Measurements from ENCODE around the gene DNAJC18.
"Not testable (repeated sequence)": the region's sequence is repeated elsewhere in the genome, so short reads cannot be mapped to it uniquely, and the experiment has no call there.

The DNAJC18 gene

DNA sequence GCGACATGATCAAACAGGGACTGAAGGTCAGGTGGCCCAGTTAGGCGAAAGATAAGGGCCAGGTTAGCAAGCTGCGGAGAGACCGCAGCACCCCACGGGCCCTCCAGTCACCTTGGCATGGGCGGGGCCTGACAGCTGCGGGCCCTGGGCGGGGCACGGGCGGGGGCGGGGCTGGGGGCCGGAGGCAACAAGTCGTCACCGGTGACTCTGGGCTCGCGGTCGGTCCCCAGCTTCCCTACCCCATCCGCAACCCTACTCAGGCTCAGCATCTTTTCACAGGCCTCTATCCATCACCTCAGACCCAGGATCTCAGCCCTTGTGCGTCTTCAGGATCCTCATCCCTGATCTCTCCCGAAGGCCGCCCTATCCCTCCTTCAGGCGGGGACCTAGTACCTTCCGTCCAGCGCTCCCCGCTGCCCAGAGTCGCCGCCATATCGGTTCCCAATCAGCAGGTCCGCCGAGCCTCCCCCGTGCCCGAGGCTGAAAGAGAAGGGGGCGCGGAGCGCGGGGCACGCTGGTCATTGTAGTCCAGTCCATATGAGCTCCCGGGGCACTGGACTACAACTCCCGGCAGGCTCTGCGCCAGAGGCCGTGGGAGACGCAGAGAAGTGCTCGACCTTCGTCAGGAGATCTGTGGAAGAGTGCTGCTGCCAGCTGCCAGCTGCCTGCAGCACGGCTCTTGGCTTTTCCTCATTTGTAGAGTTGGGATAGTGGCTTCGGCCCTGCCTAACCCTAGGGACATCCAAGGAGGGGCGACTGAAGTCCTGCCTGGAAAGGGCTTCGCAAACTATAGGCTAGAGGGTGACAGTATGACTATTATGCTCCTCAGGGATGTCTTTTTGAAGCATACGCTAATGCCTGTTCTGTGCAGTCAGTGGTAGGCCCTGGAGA lies at the start of gene DNAJC18:
Gene DNAJC18, minus strand, starts transcription at position 513 of the 891 bp plus-strand sequence. Its CDS starts 80 bp downstream, at position 433.
- peak; percentile 80 for DNase-seq

DNA sequence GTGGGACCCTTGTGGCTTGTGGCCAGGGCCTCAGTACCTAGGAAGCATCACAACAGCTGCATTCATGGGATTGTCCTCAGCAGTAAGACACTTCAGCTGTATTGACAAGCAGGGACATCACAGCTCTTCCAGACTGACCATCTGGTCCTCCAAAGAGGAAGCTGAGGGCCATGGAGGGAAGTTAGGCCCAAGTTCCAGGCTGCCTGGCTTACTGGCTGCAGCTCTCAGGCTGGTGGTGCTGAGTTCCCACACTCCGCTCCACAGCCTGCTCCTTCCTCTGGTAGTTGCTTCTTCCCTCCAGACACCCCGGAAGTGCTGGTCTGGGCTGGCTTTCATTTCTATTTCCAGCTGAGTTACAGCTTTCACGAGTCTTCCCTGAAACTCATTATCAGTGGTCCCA lies 48.9 kb upstream of the DNAJC18 start:
- no peak for DNase-seq

DNA sequence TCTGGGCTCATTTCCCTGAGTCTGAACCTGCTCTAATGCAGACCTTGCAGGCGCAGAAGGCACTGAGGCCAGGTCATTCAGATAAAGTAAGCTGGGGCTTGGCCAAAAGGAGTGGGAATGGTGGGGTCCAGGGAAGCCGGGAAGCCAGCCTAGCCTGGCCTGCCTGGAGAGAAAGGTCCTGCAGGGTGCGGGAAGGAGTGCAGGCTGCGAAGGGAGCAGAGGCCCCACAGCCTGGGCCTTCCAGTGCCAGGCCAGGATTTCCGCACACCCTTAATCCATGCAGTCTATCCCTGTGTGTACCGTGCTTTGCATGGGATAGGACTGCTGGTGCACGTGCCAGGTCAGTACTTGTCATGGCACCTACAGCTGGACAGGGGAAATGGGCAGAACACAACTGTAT lies 46.9 kb upstream of the DNAJC18 start:
- DNase-seq, result no peak

DNA sequence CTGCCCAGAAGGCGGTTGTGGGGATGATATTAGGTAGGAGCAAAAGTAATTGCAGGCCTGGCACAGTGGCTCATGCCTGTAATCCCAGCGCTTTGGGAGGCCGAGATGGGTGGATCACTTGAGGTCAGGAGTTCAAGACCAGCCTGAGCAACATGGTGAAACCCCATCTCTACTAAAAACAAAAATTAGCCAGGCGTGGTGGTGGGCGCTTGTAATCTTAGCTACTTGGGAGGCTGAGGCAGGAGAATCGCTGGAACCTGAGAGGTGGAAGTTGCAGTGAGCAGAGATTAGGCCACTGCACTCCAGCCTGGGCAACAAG lies 43.5 kb upstream of the DNAJC18 start:
- DNase-seq, result not testable (repeated sequence)

DNA sequence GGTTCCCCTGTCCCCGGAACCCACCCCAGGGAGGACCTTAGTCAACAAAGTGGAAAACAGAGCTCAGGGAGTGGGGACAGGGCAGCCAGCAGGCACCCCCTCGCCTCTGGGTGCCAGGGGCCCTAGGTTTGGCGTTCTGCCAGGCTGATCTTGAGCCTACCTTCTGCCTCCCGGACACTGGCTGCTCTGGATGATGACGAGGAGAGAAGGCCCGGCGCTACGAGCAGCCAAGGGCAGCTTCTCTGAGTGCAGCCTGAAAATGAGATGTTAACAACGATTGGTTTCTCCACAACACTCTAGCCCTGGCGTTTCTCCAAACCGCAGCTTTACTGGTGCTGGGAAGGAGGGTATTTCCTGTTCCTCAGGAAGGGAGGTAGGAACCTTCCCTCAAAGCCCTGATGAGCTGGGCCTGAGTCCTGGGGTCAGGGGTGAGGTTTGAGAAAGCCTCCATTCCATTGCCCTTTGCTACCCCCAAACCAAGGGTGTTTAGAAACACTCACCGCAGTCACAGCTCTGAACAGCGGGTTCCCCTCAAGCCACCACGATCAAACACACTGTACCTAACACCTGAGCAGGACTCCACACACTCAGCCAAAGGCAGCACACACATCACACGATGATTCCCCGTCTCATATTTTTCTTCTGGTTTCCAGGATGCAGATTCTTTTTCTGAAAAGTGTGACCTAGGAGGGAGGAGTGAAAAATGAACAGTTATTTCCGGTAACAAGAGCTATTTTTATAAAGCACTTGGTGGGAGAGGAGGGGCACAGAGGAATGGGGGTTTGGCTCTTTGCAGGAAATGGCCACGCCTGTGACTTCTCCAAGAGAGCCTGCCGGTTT lies 42.9 kb upstream of the DNAJC18 start, which contains the start of gene STING1:
Gene STING1, minus strand, starts transcription at position 709 of the 840 bp plus-strand sequence. CDS start 1,054 bp downstream, outside the sequence.
- peak; percentile 45 for DNase-seq

DNA sequence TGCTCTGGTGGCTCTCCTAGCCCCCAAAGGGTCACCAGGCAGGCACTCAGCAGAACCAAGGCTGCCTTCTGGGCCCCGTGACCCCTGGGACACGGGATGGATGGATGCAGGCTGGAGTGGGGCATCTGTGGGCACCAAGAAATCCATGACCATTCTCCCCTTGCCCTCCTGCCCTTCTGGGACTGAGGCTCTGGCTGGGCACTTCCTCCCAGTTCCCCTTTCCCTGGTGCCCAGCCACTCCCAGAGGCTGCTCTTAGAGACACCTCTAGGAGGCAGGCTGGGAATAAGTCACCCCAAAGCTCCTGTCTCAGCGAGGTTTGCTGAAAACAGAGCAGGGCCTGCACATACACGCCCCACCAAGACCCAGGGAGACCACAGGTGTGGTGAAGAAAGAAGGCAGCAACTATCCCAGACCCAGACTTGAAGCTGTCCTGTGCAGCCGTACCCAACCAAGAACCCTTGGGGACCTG lies 42.3 kb upstream of the DNAJC18 start:
- no peak for DNase-seq

DNA sequence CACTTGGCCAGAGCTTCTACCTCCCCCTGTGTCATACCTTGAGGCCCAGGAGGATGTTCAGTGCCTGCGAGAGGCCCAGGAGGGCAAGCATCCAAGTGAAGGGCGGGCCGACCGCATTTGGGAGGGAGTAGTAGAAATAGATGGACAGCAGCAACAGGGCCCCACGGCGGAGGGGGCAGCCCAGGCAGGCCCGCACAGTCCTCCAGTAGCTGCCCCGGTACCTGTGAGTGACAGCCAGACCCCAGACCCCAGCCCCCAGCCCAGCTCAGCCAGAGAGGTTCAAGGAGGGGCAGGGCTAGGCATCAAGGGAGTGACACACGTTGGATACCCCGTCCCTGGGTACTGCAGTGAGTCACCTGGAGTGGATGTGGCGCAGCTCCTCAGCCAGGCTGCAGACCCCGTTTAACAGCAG lies 41.8 kb upstream of the DNAJC18 start:
- no peak for DNase-seq

DNA sequence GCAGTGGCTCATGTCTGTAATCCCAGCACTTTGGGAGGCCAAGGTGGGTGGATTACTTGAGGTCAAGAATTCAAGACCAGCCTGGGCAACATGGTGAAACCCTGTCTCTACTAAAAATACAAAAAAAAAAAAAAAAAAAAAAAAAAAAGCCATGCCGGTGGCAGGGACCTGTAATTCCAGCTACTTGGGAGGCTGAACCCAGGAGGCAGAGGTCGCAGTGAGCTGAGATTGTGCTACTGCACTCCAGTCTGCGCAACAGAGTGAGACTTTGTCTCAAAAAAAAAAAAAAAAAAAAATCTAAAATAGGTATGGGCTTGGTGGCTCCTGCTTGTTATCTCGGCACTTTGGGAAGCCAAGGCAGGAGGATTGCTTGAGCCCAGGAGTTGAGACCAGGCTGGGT lies 40.4 kb upstream of the DNAJC18 start:
- DNase-seq, result not testable (repeated sequence)

DNA sequence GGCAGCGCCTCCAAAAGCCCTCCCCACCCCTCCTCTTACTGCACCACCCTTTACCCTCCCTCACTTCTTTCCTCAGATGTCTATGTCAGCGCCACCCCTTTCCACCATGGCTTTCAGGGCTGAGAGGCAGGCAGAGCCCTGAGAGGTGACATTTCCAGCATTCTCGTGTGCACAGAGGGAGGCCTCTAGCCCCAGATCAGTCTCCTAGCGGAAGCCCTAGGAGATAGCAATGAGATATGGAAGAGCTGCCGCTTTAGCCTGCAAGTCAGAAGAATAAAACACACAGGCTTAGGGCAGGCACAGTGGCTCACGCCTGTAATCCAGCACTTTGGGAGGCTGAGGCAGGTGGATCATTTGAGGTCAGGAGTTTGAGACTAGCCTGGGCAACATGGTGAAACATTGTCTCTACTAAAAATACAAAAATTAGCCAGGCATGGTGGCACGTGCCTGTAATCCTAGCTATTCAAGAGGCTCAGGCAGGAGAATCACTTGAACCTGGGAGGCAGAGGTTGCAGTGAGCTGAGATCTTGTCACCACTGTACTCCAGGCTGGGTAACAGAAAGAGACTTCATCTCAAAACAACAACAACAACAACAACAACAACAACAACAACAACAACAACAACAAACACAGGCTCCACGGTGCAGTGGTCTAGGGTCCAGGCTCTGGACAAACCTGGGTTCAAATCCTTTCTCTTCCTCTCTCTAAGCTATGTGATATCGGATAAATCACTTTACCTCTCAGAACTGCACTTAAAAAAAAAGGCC lies 39.5 kb upstream of the DNAJC18 start:
- DNase-seq, result not testable (repeated sequence)

DNA sequence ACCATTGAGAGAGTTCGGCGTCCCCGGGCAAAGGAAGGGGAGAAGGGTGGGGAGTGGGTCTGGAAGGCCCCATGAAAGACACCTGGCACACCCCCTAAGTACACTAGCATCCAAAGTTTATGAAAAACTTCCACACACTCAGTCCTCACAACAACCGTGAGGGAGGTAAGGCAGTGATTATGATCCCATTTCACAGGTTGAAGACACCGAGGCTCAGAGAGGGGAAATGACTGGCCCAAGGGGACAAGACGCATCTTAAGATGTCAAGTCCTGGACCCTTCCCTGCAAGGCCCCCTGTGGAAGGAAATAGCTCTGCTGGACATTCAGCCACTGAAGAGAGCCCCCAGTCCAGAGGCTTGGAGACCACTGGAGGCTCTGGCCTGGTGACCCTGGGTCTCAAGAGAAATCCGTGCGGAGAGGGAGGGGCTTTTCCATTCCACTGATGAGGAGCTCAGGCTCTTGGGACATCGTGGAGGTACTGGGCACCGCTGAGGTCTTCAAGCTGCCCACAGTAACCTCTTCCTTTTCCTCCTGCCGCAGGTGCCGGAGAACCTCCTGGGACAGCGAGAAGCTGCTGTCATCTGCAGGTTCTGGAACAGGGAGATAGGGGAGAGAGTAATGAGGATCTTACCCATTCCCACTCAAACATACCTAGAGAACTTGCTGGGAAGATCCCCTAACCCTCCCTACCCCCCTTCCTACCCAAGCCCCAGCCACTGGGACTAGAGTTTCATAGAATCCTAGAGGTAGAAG lies 36.7 kb upstream of the DNAJC18 start:
- DNase-seq, result no peak

DNA sequence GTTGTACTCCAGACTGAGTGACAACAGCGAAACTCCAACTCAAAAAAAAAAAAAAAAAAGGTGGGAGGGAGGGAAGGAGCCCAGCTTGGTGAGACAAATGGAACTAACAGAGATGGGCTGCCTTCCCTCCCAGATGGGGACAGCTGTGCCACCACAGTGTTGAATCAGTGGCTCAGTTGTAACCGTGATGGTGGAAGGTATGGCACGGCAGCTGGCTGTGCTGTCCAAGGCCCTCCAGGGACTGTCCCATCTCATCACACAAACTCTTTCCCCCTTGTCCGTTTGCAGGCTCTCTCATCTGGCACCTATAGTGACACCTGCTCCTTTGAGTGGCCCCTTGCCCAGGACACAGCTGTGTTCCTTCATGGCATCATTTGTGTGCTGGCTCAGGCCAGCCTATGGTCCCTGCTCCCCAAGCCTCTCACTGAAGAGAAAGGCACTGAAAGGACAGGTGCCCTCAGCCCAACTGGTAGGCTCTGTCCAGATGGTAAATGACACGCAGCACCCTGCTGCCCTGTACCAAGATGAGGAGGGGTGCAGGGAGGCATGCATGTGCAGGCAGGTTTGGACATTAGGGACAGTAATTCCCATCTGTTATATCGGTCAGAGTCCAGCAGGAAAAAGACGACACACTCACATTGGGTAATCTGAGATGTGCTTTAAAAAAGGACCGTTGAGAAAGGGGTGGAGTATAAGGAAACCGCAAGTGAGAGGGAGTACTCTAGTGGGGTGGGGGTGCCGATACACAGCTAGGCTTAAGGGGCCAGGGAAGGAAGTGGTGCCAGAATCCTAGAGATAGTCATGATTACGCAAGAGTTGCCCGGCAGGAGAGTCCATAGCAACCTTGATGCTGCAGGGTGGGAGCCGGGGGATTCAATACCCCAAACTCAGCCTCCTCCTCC lies 35.8 kb upstream of the DNAJC18 start:
- DNase-seq, result no peak

DNA sequence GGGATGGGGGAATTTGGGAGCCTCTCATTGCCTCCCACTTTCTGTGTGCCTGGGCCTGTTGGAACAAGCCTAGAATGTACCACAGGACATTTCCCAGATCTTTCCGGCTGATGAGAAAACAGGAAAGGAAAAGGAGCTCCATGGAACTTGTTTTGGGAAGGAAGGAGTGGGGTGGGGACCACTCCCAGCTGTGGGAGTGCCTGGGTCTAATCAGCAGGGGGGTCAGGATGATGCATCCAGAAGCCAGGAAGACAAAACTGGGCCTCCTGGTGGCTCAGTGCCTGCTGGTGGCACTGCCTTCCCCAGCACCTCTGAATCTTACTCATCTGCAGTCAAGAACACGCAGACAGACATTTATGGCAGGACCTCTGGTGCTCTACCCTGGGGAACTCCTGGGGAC lies 34.2 kb upstream of the DNAJC18 start:
- DNase-seq, result no peak

DNA sequence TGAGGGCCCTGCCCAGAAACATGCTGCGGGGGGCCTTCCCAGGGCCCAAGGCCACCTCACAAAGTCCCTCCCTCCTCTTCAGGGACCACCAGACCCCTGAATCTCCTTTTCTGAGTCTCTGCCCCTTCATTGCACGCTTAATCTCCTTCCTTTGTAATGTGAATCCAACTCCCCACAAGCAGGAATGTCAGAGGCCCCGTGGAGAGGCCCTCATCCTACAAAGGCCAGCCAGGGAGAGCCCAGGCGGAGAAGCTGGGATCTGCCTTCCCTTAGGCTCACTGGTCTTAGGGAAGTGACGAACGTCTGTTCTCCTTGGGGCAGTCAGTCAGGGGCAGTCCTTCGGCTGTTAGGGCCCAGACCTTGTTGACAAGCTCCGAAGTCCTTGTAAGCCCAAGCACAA lies 33.8 kb upstream of the DNAJC18 start:
- no peak for DNase-seq

DNA sequence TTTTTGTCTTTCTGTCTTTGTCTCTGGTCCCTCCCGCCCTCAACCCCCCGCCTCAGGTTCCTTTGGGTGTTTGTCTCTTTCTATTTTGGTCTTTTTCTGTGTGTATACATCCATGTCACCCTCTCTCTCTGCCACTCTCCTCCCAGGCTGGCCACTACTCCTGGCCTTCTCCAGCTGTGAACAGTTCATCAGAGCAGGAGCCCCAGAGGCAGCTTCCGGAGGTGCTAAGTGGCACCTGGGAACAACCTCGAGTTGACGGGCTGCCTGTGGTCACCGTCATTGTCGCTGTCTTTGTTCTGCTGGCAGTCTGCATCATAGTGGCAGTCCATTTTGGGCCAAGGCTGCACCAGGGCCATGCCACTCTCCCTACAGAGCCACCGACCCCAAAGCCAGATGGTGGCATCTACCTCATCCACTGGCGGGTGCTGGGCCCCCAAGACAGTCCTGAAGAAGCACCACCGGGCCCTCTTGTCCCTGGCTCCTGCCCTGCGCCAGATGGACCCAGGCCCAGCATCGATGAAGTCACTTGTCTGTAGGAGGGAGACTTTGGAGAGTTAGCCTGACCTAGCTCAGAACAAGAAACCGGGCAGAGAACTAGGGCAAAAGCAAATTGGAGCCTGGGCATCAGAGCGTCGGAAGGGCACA lies 33.2 kb upstream of the DNAJC18 start:
- DNase-seq, result no peak

DNA sequence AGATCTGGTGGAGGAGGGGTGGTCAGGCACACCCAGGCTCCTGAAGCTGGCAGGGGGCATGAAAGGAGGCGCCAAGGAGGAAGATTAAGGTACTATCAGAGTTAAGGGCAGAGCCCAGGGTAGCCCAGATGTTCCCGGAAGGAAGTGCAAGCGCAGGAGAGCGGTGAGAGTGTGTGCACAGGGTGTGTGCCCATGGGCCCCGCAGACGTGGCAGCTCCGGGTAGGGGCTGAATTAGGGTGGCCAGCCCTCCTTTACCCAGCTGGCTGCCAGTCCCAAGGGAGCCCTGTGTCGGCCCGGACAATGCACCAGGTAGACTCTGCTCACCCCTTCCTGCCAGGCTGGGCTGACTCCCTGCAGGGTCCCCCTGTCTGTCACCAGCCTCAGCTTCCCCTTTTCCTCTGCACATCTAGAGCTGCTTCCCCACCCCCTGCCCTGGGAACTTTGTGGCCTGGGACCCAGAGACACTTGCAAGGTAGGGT lies 31.5 kb upstream of the DNAJC18 start, which contains the start of gene SMIM33:
Gene SMIM33, plus strand, starts transcription at position 184 of the 480 bp plus-strand sequence. Its CDS starts 118 bp downstream, at position 302.
- no peak for DNase-seq

DNA sequence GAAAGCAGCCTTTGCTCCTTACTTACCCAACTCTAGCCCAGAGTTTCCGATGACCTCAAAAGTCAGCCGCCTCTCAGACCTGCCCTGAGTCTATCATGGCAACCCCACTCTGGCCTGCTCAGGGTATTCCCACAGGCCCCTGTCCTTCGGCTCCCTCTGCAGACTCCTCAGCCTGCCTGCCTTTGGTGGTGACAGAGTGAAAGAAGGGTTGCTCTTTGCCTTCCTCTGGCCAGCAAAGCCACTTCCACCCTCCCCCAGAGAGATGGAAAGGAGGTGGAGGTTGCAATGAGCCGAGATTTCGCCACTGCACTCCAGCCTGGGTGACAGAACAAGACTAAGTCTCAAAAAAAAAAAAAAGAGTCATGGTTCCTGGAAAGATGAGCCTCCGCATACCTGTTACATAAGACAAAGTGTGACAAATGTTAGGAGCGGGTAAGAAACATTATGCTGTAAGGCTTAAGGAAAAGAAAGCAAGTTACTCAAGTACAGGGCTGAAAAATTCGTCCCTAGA lies 29.2 kb upstream of the DNAJC18 start:
- no peak for DNase-seq

DNA sequence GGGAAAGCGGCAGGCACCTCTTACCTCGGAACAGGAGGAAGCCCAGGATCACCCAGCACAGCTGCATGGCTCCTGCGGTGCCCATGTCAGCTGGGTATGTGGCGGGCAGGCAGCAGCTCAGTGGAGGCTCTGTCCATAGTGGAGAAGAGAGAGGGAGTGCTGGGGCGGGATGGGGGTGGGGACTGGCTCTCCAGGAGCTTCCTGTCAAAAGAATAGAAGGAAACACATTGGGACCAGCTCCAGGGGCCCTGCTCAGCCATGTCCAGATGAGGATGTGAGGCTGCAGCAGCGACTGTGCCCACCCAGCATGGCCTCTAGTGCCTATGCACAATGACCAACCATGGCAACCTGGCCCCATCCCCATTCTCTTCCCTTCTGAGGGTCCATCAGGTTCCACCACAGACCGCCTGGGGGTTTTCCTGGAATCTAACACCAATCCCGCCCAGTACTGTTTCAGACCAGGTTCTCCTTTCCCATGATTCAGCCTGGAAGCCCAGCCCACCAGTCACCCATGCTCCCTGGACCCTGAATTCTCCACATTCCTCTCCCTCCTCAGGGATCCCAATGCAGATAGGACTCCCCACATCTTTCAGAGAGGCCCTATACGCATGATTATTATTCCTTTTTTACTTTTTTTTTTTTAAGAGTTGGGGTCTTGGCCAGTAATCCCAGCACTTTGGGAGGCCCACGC lies 23.4 kb upstream of the DNAJC18 start, which contains the start of gene ECSCR:
Gene ECSCR, minus strand, starts transcription at position 158 of the 691 bp plus-strand sequence. Its CDS starts 73 bp downstream, at position 85.
- no peak for DNase-seq

DNA sequence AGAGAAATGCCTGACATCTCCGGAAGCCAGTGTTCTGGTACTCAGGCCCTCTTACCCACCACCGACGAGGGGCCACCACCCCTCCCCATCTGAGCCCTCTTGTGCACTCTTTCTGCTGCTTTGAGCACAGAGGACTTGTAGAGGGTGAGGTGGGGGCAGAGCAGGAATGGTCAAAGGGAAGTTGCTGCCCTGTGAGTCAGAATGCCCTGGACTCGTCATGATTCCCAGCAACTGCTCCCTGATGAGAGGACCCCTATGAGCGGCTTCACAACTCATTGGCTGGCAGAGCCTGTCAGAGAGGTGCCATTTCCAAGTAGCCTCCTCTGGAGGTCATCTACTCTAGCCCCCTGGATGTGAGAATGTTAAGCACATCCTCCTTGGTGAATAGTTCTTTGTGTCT lies 22.4 kb upstream of the DNAJC18 start:
- DNase-seq, result no peak

DNA sequence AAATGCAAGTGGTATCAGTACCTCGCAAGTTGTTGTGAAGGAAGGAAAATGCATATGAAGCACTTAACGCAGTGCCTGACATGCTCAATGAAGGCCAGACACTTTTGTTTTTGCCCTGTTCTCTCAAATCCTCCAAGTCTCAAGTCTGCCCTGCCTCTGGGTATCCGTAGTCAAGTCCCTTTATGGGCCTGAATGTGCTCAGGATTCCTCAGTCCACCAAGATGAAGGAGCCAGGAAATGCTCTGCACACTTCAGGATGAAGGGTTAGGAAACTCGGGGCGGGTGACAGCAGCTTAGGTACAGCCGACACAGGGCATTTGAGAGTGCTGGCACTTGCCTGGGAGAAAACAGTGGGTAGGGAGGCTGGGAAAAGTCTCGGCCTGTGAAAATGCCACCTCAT lies 21.9 kb upstream of the DNAJC18 start:
- DNase-seq, result no peak

Data from NCI-H1436 treated with DMSO at 0.1 percent for 48 hours (cell line).